PFSK-1 (cell line): ENCODE measurements around the gene UBE4B.

Source experiments
- FOXP2 ChIP-seq: optimal IDR thresholded peaks from 2 replicates; pipeline ENCODE3; 2011; ENCODE audit warnings: borderline replicate concordance, control low read depth, inconsistent platforms; ENCODE audit not compliant: insufficient read depth; ENCODE audit errors: extremely low read length, extremely low read depth
- POLR2AphosphoS5 ChIP-seq: IDR thresholded peaks from 2 replicates; pipeline ENCODE4 v1.6.1; 2012; ENCODE audit warnings: low read depth, mild to moderate bottlenecking, control low read depth, low read length, moderate library complexity
- SIN3A ChIP-seq: IDR thresholded peaks from 2 replicates; pipeline ENCODE4 v1.6.1; 2012; ENCODE audit warnings: mild to moderate bottlenecking, low read length, moderate library complexity, borderline replicate concordance; ENCODE audit not compliant: insufficient read depth
- TF ChIP-seq, protein P1 (sequence below), 2 experiments: IDR thresholded peaks; 2 replicates each; pipeline versions ENCODE4 v1.6.1 to v1.8.0; 2011 to 2012; ENCODE audit warnings: low read depth in 2 of 2, low read length in 2 of 2, control low read depth in 1 of 2, inconsistent platforms in 1 of 2, mild to moderate bottlenecking in 1 of 2, moderate library complexity in 1 of 2; ENCODE audit not compliant: insufficient read depth in 1 of 2

DNA sequence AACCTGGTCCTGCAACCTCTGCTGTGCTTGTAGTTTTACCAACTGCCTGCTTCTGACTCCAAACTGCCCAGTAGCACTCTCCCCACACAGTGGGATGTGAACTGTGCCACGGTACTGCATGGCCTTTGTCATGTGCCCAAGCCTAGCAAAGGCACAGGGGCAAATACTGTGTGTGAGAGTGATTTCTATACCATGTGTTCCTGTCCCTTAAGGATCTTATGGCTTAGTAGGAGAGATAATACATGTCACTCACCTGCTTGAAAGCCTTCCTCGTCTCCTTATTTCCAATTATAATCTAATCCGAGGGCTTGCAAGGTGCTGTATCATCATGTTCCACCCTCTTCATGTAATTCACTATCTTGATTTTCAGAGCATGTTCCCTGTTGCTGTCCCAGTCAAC lies 51.3 kb downstream of the UBE4B start:
- TF ChIP-seq, protein P1, sequence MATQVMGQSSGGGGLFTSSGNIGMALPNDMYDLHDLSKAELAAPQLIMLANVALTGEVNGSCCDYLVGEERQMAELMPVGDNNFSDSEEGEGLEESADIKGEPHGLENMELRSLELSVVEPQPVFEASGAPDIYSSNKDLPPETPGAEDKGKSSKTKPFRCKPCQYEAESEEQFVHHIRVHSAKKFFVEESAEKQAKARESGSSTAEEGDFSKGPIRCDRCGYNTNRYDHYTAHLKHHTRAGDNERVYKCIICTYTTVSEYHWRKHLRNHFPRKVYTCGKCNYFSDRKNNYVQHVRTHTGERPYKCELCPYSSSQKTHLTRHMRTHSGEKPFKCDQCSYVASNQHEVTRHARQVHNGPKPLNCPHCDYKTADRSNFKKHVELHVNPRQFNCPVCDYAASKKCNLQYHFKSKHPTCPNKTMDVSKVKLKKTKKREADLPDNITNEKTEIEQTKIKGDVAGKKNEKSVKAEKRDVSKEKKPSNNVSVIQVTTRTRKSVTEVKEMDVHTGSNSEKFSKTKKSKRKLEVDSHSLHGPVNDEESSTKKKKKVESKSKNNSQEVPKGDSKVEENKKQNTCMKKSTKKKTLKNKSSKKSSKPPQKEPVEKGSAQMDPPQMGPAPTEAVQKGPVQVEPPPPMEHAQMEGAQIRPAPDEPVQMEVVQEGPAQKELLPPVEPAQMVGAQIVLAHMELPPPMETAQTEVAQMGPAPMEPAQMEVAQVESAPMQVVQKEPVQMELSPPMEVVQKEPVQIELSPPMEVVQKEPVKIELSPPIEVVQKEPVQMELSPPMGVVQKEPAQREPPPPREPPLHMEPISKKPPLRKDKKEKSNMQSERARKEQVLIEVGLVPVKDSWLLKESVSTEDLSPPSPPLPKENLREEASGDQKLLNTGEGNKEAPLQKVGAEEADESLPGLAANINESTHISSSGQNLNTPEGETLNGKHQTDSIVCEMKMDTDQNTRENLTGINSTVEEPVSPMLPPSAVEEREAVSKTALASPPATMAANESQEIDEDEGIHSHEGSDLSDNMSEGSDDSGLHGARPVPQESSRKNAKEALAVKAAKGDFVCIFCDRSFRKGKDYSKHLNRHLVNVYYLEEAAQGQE (IDR thresholded peaks at IDR 0.05; ENCODE audit: insufficient read depth in 1 of 2, low read depth in 2 of 2, low read length in 2 of 2) = no peak
- TF ChIP-seq POLR2AphosphoS5 = no peak
- no peak for TF ChIP-seq FOXP2
- no peak for TF ChIP-seq SIN3A
